A375 (cell line): ENCODE measurements around the gene SH3PXD2B. TPM values are rescaled to one million over a fixed set of nuclear protein-coding genes. Genes with fewer than 3 reads are reported as not detected.

Experiments used
- total RNA-seq: library from RNA; depleted of rRNA; stranded (reverse); fragments of >200 nt; shearing (Covaris generic); gene quantifications from 2 replicates; pipeline ENCODE4 v1.2.3, GENCODE V29; 2014; rRNA removed

Gene SH3PXD2B
- 9.1 and 10.3 TPM in 2 replicates for total RNA-seq

GRCh38 chr5:172454358-172455086, at the start of gene SH3PXD2B:
Gene SH3PXD2B (minus strand): TSS chr5:172454525. CDS start chr5:172454352, 173 bp downstream.

GRCh38 chr5:172283020-172283861, 171.1 kb downstream of the SH3PXD2B start, which contains the start of gene UBTD2:
Gene UBTD2 (minus strand): TSS chr5:172283764. CDS start chr5:172283665, 99 bp downstream.

Other genes starting within 250 kb of the SH3PXD2B start
- 17.6 and 19.5 TPM in 2 replicates for gene UBTD2, start 170.8 kb downstream of the SH3PXD2B start, total RNA-seq
- gene NEURL1B, start 186.7 kb upstream of the SH3PXD2B start, total RNA-seq = 0.11 and 0.24 TPM in 2 replicates